Activated naive CD4-positive, alpha-beta T cell treated with anti-CD3 and anti-CD28 coated beads for 36 hours (primary cell): Measurements from ENCODE around the gene LRRC17. TPM values are rescaled to one million over a fixed set of nuclear protein-coding genes. Genes with fewer than 3 reads are reported as not detected.
"Not testable (repeated sequence)": the region's sequence is repeated elsewhere in the genome, so short reads cannot be mapped to it uniquely, and the experiment has no call there.

Experiments used
- CTCF ChIA-PET: fragments of 350-600 bp; sonication (Branson Sonifier 250); formaldehyde crosslinking; loops from one replicate; lab custom pipeline; 2021; ENCODE audit warnings: antibody characterized with exemption; lab: Charles Lee
- DNase-seq: peaks from one replicate; pipeline ENCODE4 v3.0.0-alpha.2; 2020
- H3K27ac Mint-ChIP-seq: one replicate; pipeline ENCODE4 v1.8.0; 2021; ENCODE audit warnings: mild to moderate bottlenecking, mixed read lengths
- H3K27me3 Mint-ChIP-seq: one replicate; pipeline ENCODE4 v1.8.0; 2021; ENCODE audit warnings: low read depth, mixed read lengths
- H3K36me3 Mint-ChIP-seq: one replicate; pipeline ENCODE4 v1.8.0; 2021; ENCODE audit warnings: low read depth, mixed read lengths
- H3K4me1 Mint-ChIP-seq: one replicate; pipeline ENCODE4 v1.8.0; 2021; ENCODE audit warnings: low read depth, mixed read lengths
- H3K4me3 Mint-ChIP-seq: one replicate; pipeline ENCODE4 v1.8.0; 2021; ENCODE audit warnings: mild to moderate bottlenecking, moderate library complexity, mixed read lengths
- H3K9me3 Mint-ChIP-seq: one replicate; pipeline ENCODE4 v1.8.0; 2021; ENCODE audit warnings: mixed read lengths
- intact Hi-C: fragments of 100-400 bp; cut with micrococcal nuclease; formaldehyde crosslinking; loops from one replicate; pipeline ENCODE4 v1.15.1; 2023
- total RNA-seq, 2 experiments: library from RNA; stranded (reverse); gene quantifications; one replicate each; pipeline ENCODE4 v1.2.3, GENCODE V29; 2021

LRRC17 gene
- total RNA-seq, 2 experiments from 2014 or later, result not detected

- not testable (repeated sequence) for H3K27ac Mint-ChIP-seq
These were observed 45.2 kb downstream of the LRRC17 start for GRCh38 chr7:102958004-102958403.

DNA sequence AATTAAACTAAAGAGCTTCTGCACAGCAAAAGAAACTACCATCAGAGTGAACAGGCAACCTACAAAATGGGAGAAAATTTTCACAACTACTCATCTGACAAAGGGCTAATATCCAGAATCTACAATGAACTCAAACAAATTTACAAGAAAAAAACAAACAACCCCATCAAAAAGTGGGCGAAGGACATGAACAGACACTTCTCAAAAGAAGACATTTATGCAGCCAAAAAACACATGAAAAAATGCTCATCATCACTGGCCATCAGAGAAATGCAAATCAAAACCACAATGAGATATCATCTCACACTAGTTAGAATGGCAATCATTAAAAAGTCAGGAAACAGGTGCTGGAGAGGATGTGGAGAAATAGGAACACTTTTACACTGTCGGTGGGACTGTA, 49.2 kb downstream of the LRRC17 start:
- CTCF ChIA-PET, intact Hi-C loops, H3K9me3 Mint-ChIP-seq, H3K36me3 Mint-ChIP-seq, H3K27me3 Mint-ChIP-seq, H3K27ac Mint-ChIP-seq, DNase-seq, H3K4me3 Mint-ChIP-seq, H3K4me1 Mint-ChIP-seq: not testable (repeated sequence)

More at GRCh38 chr7:102958004-102958403, 45.2 kb downstream of the LRRC17 start:
- peaks cover 27% of the 10 kb centered on the region for H3K9me3 Mint-ChIP-seq
- CTCF ChIA-PET, intact Hi-C loops, DNase-seq, H3K36me3 Mint-ChIP-seq, H3K27me3 Mint-ChIP-seq, H3K4me3 Mint-ChIP-seq, H3K4me1 Mint-ChIP-seq: not testable (repeated sequence)

- H3K36me3 Mint-ChIP-seq, result peaks cover 2% of the 10 kb centered on the region
- CTCF ChIA-PET, result interaction anchor here (1.1 kb wide), 1 partner anchor 9 kb away, joined by 3 read pairs; no protein-coding TSS in a partner anchor
- no peaks in the 10 kb centered on the region for H3K27me3 Mint-ChIP-seq
- H3K9me3 Mint-ChIP-seq, result no peaks in the 10 kb centered on the region
- DNase-seq, result no peak
- H3K27ac Mint-ChIP-seq, result no peak overlapping the region
- H3K4me1 Mint-ChIP-seq, result no peaks in the 10 kb centered on the region
- intact Hi-C loops, result no loop called here
- H3K4me3 Mint-ChIP-seq, result no peak overlapping the region
These were observed 53.7 kb downstream of the LRRC17 start for GRCh38 chr7:102966465-102966864.

DNA sequence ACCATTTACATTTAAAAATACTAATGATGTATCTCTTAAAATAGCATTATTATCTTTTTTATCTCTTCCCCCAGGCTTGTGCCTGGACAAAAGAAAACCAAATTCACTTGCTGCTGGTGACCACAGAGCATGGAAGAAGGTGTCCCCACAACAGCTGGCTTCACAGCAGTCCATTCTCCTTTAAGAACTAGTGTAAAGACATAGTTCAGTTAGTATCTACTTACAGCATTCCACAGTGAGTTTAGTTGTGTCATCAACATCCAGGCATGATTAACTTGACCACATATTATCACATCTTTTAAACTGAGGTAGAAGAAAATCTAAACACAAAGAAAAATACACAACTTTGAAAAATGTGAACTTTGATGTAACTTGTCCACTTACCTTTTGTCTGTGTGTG, 55.0 kb downstream of the LRRC17 start:
- no peak for DNase-seq
- Mint-ChIP-seq H3K27ac (no peak overlapping the region), H3K27me3 (no peaks in the 10 kb centered on the region), H3K36me3 (no peaks in the 10 kb centered on the region), H3K9me3 (no peaks in the 10 kb centered on the region), H3K4me1 (no peaks in the 10 kb centered on the region), H3K4me3 (no peak overlapping the region)
- intact Hi-C loops, result no loop called here
- CTCF ChIA-PET, result interaction anchor here (0.6 kb wide), 1 partner anchor 604 kb away, joined by 3 read pairs; no protein-coding TSS in a partner anchor

- H3K27me3 Mint-ChIP-seq, result no peaks in the 10 kb centered on the region
- H3K36me3 Mint-ChIP-seq, result no peaks in the 10 kb centered on the region
- CTCF ChIA-PET, result no interaction called here
- H3K4me3 Mint-ChIP-seq, result no peak overlapping the region
- no peaks in the 10 kb centered on the region for H3K9me3 Mint-ChIP-seq
- intact Hi-C loops, result no loop called here
- H3K4me1 Mint-ChIP-seq, result no peaks in the 10 kb centered on the region
- no peak overlapping the region for H3K27ac Mint-ChIP-seq
- no peak for DNase-seq
These were observed 60.4 kb downstream of the LRRC17 start for GRCh38 chr7:102973096-102973802.

- H3K27ac Mint-ChIP-seq, result no peak overlapping the region
- H3K27me3 Mint-ChIP-seq, result no peaks in the 10 kb centered on the region
- DNase-seq, result no peak
- H3K36me3 Mint-ChIP-seq, result no peaks in the 10 kb centered on the region
- intact Hi-C loops, result no loop called here
- H3K9me3 Mint-ChIP-seq, result no peaks in the 10 kb centered on the region
- no peak overlapping the region for H3K4me3 Mint-ChIP-seq
- H3K4me1 Mint-ChIP-seq, result no peaks in the 10 kb centered on the region
- CTCF ChIA-PET, result no interaction called here
These were observed 61.8 kb downstream of the LRRC17 start for GRCh38 chr7:102974366-102975236.

DNA sequence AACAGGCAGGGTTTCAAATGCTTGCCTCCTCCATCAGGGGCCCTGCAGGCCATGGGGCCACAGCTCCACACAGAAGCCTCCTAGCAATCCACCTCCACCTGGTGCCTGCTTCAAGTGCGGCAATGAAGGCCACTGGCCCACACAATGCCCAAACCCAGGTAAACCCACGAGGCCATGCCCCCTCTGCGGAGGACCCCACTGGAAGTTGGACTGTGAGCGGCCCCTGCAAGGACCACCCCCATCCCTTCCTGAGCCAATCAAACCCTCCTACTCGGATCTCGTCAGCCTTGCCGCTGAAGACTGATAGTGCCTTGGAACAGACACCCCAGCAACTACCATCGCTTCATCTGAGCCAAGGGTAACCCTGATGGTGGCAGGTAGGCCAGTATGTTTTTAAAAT, 63.1 kb downstream of the LRRC17 start:
- Mint-ChIP-seq H3K4me1 (no peaks in the 10 kb centered on the region), H3K27ac (no peak overlapping the region), H3K27me3 (no peaks in the 10 kb centered on the region), H3K4me3 (no peak overlapping the region), H3K9me3 (no peaks in the 10 kb centered on the region), H3K36me3 (no peaks in the 10 kb centered on the region)
- CTCF ChIA-PET, result no interaction called here
- intact Hi-C loops, result no loop called here
- no peak for DNase-seq

GRCh38 chr7:102976493-102976892, 63.7 kb downstream of the LRRC17 start:
- Mint-ChIP-seq H3K9me3 (no peaks in the 10 kb centered on the region), H3K4me3 (no peak overlapping the region), H3K36me3 (no peaks in the 10 kb centered on the region), H3K27ac (no peak overlapping the region), H3K27me3 (no peaks in the 10 kb centered on the region), H3K4me1 (no peaks in the 10 kb centered on the region)
- no peak for DNase-seq
- CTCF ChIA-PET, result no interaction called here
- intact Hi-C loops, result no loop called here

- H3K27ac Mint-ChIP-seq, H3K36me3 Mint-ChIP-seq, H3K27me3 Mint-ChIP-seq, DNase-seq, intact Hi-C loops, H3K4me1 Mint-ChIP-seq, H3K4me3 Mint-ChIP-seq, H3K9me3 Mint-ChIP-seq, CTCF ChIA-PET: not testable (repeated sequence)
These were observed 64.8 kb downstream of the LRRC17 start for GRCh38 chr7:102977586-102977985.

GRCh38 chr7:102978284-102978683, 65.5 kb downstream of the LRRC17 start:
- Mint-ChIP-seq H3K36me3 (no peaks in the 10 kb centered on the region), H3K4me1 (no peaks in the 10 kb centered on the region), H3K4me3 (no peak overlapping the region), H3K27ac (no peak overlapping the region), H3K9me3 (no peaks in the 10 kb centered on the region), H3K27me3 (no peaks in the 10 kb centered on the region)
- CTCF ChIA-PET, result no interaction called here
- intact Hi-C loops, result no loop called here
- no peak for DNase-seq

- no peak overlapping the region for H3K27ac Mint-ChIP-seq
- H3K27me3 Mint-ChIP-seq, result no peaks in the 10 kb centered on the region
- no peak for DNase-seq
- CTCF ChIA-PET, result no interaction called here
- no peaks in the 10 kb centered on the region for H3K4me1 Mint-ChIP-seq
- no peaks in the 10 kb centered on the region for H3K9me3 Mint-ChIP-seq
- no peaks in the 10 kb centered on the region for H3K36me3 Mint-ChIP-seq
- no peak overlapping the region for H3K4me3 Mint-ChIP-seq
- intact Hi-C loops, result no loop called here
These were observed 66.9 kb downstream of the LRRC17 start for GRCh38 chr7:102979670-102980069.

DNA sequence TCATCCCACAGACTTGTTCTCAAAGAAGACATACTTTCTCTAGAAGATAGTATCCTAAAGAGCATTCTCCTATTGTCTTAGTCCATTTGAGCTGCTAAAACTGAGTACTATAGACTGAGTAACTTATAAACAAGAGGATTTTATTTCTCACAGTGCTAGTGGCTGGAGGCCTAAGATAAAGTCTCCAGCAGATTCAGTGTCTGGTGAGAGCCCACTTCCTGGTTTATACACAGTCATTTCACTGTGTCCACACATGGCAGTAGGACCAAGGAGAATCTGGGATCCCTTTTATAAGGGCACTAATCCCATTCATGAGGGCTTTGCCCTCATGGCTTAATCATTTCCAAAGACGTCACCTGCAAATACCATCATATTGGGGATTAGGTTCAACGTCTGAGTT, 68.7 kb downstream of the LRRC17 start:
- intact Hi-C loops, result no loop called here
- DNase-seq, result no peak
- no peaks in the 10 kb centered on the region for H3K36me3 Mint-ChIP-seq
- no peak overlapping the region for H3K4me3 Mint-ChIP-seq
- H3K27me3 Mint-ChIP-seq, result no peaks in the 10 kb centered on the region
- H3K27ac Mint-ChIP-seq, result no peak overlapping the region
- H3K9me3 Mint-ChIP-seq, result no peaks in the 10 kb centered on the region
- CTCF ChIA-PET, result no interaction called here
- no peaks in the 10 kb centered on the region for H3K4me1 Mint-ChIP-seq

- CTCF ChIA-PET, result no interaction called here
- no peaks in the 10 kb centered on the region for H3K4me1 Mint-ChIP-seq
- intact Hi-C loops, result no loop called here
- H3K27me3 Mint-ChIP-seq, result no peaks in the 10 kb centered on the region
- no peak overlapping the region for H3K4me3 Mint-ChIP-seq
- DNase-seq, result no peak
- no peak overlapping the region for H3K27ac Mint-ChIP-seq
- H3K36me3 Mint-ChIP-seq, result no peaks in the 10 kb centered on the region
- no peaks in the 10 kb centered on the region for H3K9me3 Mint-ChIP-seq
These were observed 69.4 kb downstream of the LRRC17 start for GRCh38 chr7:102982235-102982634.
